Measurements from ENCODE around the gene RPL37.

The RPL37 gene

DNA sequence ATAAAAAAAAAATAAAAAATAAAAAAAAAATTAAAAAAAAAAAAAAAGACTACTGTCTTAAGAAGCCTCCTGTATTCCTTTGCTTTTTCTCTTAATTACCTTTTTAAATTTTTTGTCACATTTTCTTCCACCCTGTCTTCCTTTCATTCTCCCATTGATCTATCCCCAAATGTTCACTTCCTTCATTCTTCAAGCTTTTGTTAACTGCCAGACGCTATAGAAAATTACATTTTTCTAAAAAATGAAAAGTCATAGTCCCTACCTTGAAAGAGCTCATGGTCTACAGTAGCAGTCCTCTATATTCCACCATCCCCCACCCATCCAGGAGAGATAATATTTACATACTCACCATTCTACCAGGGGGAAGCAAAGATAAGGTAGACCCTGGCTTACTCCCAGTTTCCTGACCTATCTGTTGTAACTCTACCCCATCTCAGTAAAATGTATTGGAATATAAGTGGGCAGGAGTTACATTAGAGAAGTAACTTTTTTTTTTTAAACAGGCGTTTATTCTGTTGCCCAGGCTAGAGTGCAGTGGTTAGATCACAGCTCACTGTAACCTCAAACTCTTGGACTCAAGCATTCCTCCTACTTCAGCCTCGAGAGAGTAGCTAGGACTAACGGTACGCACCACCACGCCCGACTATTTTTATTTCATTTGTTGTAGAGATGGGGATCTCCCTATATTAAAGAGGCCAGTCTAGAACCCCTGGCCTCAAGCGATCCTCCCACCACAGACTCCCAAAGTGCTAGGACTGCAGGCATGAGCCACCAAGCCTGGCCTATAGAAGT lies 33.1 kb downstream of the RPL37 start:
- Histone ChIP-seq H3K4me1 (ENCODE audit: control insufficient read depth, insufficient read depth, low read length) (peaks cover 15% of the 10 kb centered on the region), H3K27ac (ENCODE audit: extremely low read depth, low read depth, low read length) (no peak overlapping the region), H3K9me3 (ENCODE audit: control insufficient read depth, insufficient read depth, low read depth, low read length) (no peaks in the 10 kb centered on the region), H3K4me3 (ENCODE audit: low read depth, low read length) (no peak overlapping the region), H3K36me3 (ENCODE audit: control insufficient read depth in 2 of 2, insufficient read depth in 1 of 2, low read length in 2 of 2) (no peaks in the 10 kb centered on the region)
- TF ChIP-seq ZEB2 (tag by site-specific recombination; IDR thresholded peaks at IDR 0.05) (no peak), ZNF529 (tag by site-specific recombination; IDR thresholded peaks at IDR 0.05; ENCODE audit: insufficient replicate concordance) (no peak), OSR2 (tag by site-specific recombination; IDR thresholded peaks at IDR 0.05) (0 out of 2 replicates have a peak, but pooled peaks have one; percentile 24), ZNF19 (tag by site-specific recombination; IDR thresholded peaks at IDR 0.05; ENCODE audit: low read depth) (no peak), ZNF585B (tag by site-specific recombination; IDR thresholded peaks at IDR 0.05) (no peak), ZNF785 (tag by site-specific recombination; IDR thresholded peaks at IDR 0.05) (no peak), ZNF350 (tag by site-specific recombination; IDR thresholded peaks at IDR 0.05) (no peak)
- TF ChIP-seq, protein P1, sequence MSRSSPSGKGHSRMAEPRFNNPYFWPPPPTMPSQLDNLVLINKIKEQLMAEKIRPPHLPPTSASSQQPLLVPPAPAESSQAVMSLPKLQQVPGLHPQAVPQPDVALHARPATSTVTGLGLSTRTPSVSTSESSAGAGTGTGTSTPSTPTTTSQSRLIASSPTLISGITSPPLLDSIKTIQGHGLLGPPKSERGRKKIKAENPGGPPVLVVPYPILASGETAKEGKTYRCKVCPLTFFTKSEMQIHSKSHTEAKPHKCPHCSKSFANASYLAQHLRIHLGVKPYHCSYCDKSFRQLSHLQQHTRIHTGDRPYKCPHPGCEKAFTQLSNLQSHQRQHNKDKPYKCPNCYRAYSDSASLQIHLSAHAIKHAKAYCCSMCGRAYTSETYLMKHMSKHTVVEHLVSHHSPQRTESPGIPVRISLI (tag by site-specific recombination; IDR thresholded peaks at IDR 0.05): peak; percentile 86
- TF ChIP-seq, protein P2, sequence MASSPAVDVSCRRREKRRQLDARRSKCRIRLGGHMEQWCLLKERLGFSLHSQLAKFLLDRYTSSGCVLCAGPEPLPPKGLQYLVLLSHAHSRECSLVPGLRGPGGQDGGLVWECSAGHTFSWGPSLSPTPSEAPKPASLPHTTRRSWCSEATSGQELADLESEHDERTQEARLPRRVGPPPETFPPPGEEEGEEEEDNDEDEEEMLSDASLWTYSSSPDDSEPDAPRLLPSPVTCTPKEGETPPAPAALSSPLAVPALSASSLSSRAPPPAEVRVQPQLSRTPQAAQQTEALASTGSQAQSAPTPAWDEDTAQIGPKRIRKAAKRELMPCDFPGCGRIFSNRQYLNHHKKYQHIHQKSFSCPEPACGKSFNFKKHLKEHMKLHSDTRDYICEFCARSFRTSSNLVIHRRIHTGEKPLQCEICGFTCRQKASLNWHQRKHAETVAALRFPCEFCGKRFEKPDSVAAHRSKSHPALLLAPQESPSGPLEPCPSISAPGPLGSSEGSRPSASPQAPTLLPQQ (tag by site-specific recombination; IDR thresholded peaks at IDR 0.05): no peak
- TF ChIP-seq, protein P3, sequence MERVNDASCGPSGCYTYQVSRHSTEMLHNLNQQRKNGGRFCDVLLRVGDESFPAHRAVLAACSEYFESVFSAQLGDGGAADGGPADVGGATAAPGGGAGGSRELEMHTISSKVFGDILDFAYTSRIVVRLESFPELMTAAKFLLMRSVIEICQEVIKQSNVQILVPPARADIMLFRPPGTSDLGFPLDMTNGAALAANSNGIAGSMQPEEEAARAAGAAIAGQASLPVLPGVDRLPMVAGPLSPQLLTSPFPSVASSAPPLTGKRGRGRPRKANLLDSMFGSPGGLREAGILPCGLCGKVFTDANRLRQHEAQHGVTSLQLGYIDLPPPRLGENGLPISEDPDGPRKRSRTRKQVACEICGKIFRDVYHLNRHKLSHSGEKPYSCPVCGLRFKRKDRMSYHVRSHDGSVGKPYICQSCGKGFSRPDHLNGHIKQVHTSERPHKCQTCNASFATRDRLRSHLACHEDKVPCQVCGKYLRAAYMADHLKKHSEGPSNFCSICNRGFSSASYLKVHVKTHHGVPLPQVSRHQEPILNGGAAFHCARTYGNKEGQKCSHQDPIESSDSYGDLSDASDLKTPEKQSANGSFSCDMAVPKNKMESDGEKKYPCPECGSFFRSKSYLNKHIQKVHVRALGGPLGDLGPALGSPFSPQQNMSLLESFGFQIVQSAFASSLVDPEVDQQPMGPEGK (tag by site-specific recombination; IDR thresholded peaks at IDR 0.05): no peak
- TF ChIP-seq, protein P4, sequence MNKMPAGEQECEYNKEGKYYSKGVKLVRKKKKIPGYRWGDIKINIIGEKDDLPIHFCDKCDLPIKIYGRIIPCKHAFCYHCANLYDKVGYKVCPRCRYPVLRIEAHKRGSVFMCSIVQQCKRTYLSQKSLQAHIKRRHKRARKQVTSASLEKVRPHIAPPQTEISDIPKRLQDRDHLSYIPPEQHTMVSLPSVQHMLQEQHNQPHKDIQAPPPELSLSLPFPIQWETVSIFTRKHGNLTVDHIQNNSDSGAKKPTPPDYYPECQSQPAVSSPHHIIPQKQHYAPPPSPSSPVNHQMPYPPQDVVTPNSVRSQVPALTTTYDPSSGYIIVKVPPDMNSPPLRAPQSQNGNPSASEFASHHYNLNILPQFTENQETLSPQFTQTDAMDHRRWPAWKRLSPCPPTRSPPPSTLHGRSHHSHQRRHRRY (tag by site-specific recombination; IDR thresholded peaks at IDR 0.05): no peak
- POLR2A ChIA-PET: interaction anchor here (1.1 kb wide), 1 partner anchor 24 kb away, joined by 4 read pairs; no protein-coding TSS in a partner anchor
- CTCF ChIA-PET: interaction anchor here (0.7 kb wide), 1 partner anchor 292 kb away, joined by 3 read pairs; no protein-coding TSS in a partner anchor

DNA sequence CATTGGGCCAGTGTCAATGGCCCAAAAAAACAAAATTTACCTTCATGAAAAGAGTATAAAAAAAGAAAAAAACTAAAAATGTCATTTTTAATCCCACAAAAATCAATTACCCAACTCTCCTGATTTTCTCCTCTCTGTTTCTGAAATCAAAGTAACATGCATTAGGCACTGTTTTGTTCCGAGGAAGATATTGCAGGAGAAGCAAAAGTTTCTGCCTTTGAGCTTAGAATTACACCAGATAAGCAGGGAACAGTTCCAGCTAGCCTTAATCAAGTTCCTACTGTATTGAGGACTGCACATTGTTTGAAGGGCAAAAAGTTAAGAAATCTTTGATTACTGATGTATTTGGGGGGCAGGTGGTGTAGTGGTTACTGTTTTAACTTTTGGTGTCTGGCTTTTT lies 35.8 kb downstream of the RPL37 start:
- Histone ChIP-seq H3K4me3 (ENCODE audit: low read depth, low read length) (peak overlapping the region; percentile 81), H3K9me3 (ENCODE audit: control insufficient read depth, insufficient read depth, low read depth, low read length) (no peaks in the 10 kb centered on the region), H3K4me1 (ENCODE audit: control insufficient read depth, insufficient read depth, low read length) (peaks cover 23% of the 10 kb centered on the region), H3K36me3 (ENCODE audit: control insufficient read depth in 2 of 2, insufficient read depth in 1 of 2, low read length in 2 of 2) (no peaks in the 10 kb centered on the region; a peak in 1 of 3 replicates), H3K27ac (ENCODE audit: extremely low read depth, low read depth, low read length) (no peak overlapping the region)
- CTCF ChIA-PET: interaction anchor here (0.6 to 2.0 kb wide), 7 partner anchors 12 to 1085 kb away, joined by 3 to 5 read pairs (median 4); partner anchors contain the start of gene RPL37
- POLR2A ChIA-PET: interaction anchor here (0.6 to 1.1 kb wide), 7 partner anchors 8 to 126 kb away, joined by 4 to 8 read pairs (median 5); no protein-coding TSS in a partner anchor
- TF ChIP-seq ZNF529 (tag by site-specific recombination; IDR thresholded peaks at IDR 0.05; ENCODE audit: insufficient replicate concordance) (no peak), ZNF112 (tag by site-specific recombination; IDR thresholded peaks at IDR 0.05) (no peak), KLF9 (tag by site-specific recombination; IDR thresholded peaks at IDR 0.05; ENCODE audit: low read depth) (no peak), ZNF23 (tag by site-specific recombination; IDR thresholded peaks at IDR 0.05; ENCODE audit: borderline replicate concordance) (no peak), ZNF132 (tag by site-specific recombination; IDR thresholded peaks at IDR 0.05; ENCODE audit: borderline replicate concordance) (no peak), ZSCAN30 (tag by site-specific recombination; IDR thresholded peaks at IDR 0.05) (no peak), ZNF138 (tag by site-specific recombination; IDR thresholded peaks at IDR 0.05; ENCODE audit: borderline replicate concordance) (no peak), SP2 (tag by site-specific recombination; IDR thresholded peaks at IDR 0.05) (no peak), ZNF48 (tag by site-specific recombination; IDR thresholded peaks at IDR 0.05) (no peak)
- TF ChIP-seq, protein P5, sequence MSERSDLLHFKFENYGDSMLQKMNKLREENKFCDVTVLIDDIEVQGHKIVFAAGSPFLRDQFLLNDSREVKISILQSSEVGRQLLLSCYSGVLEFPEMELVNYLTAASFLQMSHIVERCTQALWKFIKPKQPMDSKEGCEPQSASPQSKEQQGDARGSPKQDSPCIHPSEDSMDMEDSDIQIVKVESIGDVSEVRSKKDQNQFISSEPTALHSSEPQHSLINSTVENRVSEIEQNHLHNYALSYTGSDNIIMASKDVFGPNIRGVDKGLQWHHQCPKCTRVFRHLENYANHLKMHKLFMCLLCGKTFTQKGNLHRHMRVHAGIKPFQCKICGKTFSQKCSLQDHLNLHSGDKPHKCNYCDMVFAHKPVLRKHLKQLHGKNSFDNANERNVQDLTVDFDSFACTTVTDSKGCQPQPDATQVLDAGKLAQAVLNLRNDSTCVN (tag by site-specific recombination; optimal IDR thresholded peaks at IDR 0.05): no peak
- TF ChIP-seq, protein P6, sequence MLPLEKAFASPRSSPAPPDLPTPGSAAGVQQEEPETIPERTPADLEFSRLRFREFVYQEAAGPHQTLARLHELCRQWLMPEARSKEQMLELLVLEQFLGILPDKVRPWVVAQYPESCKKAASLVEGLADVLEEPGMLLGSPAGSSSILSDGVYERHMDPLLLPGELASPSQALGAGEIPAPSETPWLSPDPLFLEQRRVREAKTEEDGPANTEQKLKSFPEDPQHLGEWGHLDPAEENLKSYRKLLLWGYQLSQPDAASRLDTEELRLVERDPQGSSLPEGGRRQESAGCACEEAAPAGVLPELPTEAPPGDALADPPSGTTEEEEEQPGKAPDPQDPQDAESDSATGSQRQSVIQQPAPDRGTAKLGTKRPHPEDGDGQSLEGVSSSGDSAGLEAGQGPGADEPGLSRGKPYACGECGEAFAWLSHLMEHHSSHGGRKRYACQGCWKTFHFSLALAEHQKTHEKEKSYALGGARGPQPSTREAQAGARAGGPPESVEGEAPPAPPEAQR (tag by site-specific recombination; IDR thresholded peaks at IDR 0.05): no peak
- TF ChIP-seq, protein P7, sequence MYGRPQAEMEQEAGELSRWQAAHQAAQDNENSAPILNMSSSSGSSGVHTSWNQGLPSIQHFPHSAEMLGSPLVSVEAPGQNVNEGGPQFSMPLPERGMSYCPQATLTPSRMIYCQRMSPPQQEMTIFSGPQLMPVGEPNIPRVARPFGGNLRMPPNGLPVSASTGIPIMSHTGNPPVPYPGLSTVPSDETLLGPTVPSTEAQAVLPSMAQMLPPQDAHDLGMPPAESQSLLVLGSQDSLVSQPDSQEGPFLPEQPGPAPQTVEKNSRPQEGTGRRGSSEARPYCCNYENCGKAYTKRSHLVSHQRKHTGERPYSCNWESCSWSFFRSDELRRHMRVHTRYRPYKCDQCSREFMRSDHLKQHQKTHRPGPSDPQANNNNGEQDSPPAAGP (tag by site-specific recombination; IDR thresholded peaks at IDR 0.05): no peak
- TF ChIP-seq, protein P1 (tag by site-specific recombination; IDR thresholded peaks at IDR 0.05): no peak

All from HEK293 (cell line).